ENCODE results near the gene KLHL2.

DNA sequence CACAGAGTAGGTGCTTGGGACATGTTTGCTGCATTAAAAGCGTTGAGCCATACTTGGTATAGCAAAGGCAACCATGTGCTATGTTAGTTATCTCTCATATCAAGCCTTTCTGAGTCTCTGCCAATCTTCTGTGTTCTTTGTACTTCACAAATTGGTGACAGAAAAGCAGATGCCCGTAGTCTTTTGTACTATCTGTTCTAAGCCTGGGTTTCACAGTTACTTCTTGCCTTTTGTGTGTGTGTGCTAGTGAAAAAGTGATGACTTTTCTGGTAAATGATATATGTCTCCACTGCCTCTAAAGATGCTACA is 16.1 kb upstream of the KLHL2 start:
- TF ChIP-seq HDGF (IDR thresholded peaks at IDR 0.05; ENCODE audit: borderline replicate concordance) (no peak), NFRKB (IDR thresholded peaks at IDR 0.05) (no peak), BHLHE40 (IDR thresholded peaks at IDR 0.05; ENCODE audit: borderline replicate concordance) (no peak), SP1 (IDR thresholded peaks at IDR 0.05) (no peak), LEF1 (IDR thresholded peaks at IDR 0.05; ENCODE audit: borderline replicate concordance) (no peak), ELF4 (IDR thresholded peaks at IDR 0.05) (no peak), FOXA1 (IDR thresholded peaks at IDR 0.05) (no peak), TARDBP (IDR thresholded peaks at IDR 0.05) (no peak)

Data from HEK293T (cell line).